IMR-90 (cell line): ENCODE data around the gene NOL4L. TPM values are rescaled to one million over a fixed set of nuclear protein-coding genes. Genes with fewer than 3 reads are reported as not detected.

Experiments used
- ATAC-seq: fragments of 200-7000 bp; cut with Tn5 transposase; 2 replicates; pipeline ENCODE4 v1.9.1; 2020; ENCODE audit warnings: low read depth, mild to moderate bottlenecking, moderate library complexity
- BruUV-seq: library from RNA; stranded (reverse); fragments of 400-500 nt; replicated peaks from 2 replicates; lab custom pipeline; 2021; lab: Mats Ljungman, UMichigan
- CTCF ChIA-PET: fragments of 300-600 bp; formaldehyde crosslinking; extraction: SDS; loops from one replicate; lab custom pipeline; 2021; ENCODE audit warnings: antibody characterized with exemption; lab: Yijun Ruan, JAX
- POLR2A ChIA-PET: fragments of 300-600 bp; sonication (Branson Sonifier 250); formaldehyde crosslinking; loops from one replicate; lab custom pipeline; 2022; ENCODE audit warnings: antibody characterized with exemption; ENCODE audit not compliant: unreplicated experiment; lab: Charles Lee
- DNase-seq: peaks from one replicate; pipeline ENCODE4 v3.0.0; 2013
- H2AFZ ChIP-seq: replicated peaks from 2 replicates; pipeline ENCODE3; 2013; ENCODE audit warnings: low read length, mild to moderate bottlenecking; ENCODE audit not compliant: poor library complexity
- H2AK5ac ChIP-seq: 2 replicates; pipeline ENCODE4 v1.6.1; 2013; ENCODE audit warnings: low read depth, low read length, inconsistent platforms
- H2AK9ac ChIP-seq: replicated peaks from 2 replicates; pipeline ENCODE3; 2013; ENCODE audit warnings: mild to moderate bottlenecking, low read depth, low read length, moderate library complexity; ENCODE audit not compliant: poor library complexity
- H2BK120ac ChIP-seq: 2 replicates; pipeline ENCODE4 v1.6.1; 2013; ENCODE audit warnings: low read depth, low read length, inconsistent platforms
- H2BK15ac ChIP-seq: 3 replicates; pipeline ENCODE4 v1.6.1; 2013; ENCODE audit warnings: low read depth, low read length, inconsistent platforms
- H2BK20ac ChIP-seq: 2 replicates; pipeline ENCODE4 v1.6.1; 2013; ENCODE audit warnings: low read depth, mild to moderate bottlenecking, inconsistent platforms, low read length, moderate library complexity
- H2BK5ac ChIP-seq: 2 replicates; pipeline ENCODE4 v1.6.1; 2013; ENCODE audit warnings: mild to moderate bottlenecking, low read depth, low read length, inconsistent platforms; ENCODE audit not compliant: poor library complexity, severe bottlenecking
- H3K14ac ChIP-seq: replicated peaks from 2 replicates; pipeline ENCODE4 v1.6.1; 2013; ENCODE audit warnings: low read depth, low read length, inconsistent platforms
- H3K18ac ChIP-seq: 2 replicates; pipeline ENCODE4 v1.6.1; 2013; ENCODE audit warnings: low read depth, low read length, control low read depth
- H3K23ac ChIP-seq: 2 replicates; pipeline ENCODE4 v1.6.1; 2013; ENCODE audit warnings: low read depth, low read length, inconsistent platforms
- H3K27ac ChIP-seq: 2 replicates; pipeline ENCODE4 v1.5.1; 2013; ENCODE audit warnings: mild to moderate bottlenecking, control low read depth, low read length; ENCODE audit not compliant: insufficient read depth
- H3K27me3 ChIP-seq: 2 replicates; pipeline ENCODE4 v1.6.1; 2013; ENCODE audit warnings: low read length; ENCODE audit not compliant: control insufficient read depth, insufficient read depth
- H3K36me3 ChIP-seq: 2 replicates; pipeline ENCODE4 v1.6.1; 2013; ENCODE audit warnings: low read length, mixed read lengths; ENCODE audit not compliant: control insufficient read depth, insufficient read depth
- H3K4ac ChIP-seq: 2 replicates; pipeline ENCODE4 v1.6.1; 2013; ENCODE audit warnings: low read depth, low read length, inconsistent platforms
- H3K4me1 ChIP-seq: 2 replicates; pipeline ENCODE4 v1.6.1; 2013; ENCODE audit warnings: low read length, mixed read lengths; ENCODE audit not compliant: control insufficient read depth, insufficient read depth
- H3K4me2 ChIP-seq: 2 replicates; pipeline ENCODE4 v1.6.1; 2013; ENCODE audit warnings: low read depth, mild to moderate bottlenecking, control low read depth, low read length, moderate library complexity
- H3K4me3 ChIP-seq: 2 replicates; pipeline ENCODE4 v1.5.1; 2013; ENCODE audit warnings: low read depth, mild to moderate bottlenecking, control low read depth, low read length, moderate library complexity; ENCODE audit not compliant: insufficient read depth
- H3K56ac ChIP-seq: 2 replicates; pipeline ENCODE4 v1.6.1; 2013; ENCODE audit warnings: low read length, inconsistent platforms; ENCODE audit not compliant: insufficient read depth; ENCODE audit errors: extremely low read depth
- H3K79me1 ChIP-seq, 2 experiments: 2 replicates each; pipeline ENCODE4 v1.6.1; 2013; ENCODE audit warnings: low read length in 2 of 2, inconsistent platforms in 1 of 2, low read depth in 1 of 2
- H3K9ac ChIP-seq: 2 replicates; pipeline ENCODE4 v1.6.1; 2013; ENCODE audit warnings: low read depth, low read length, control low read depth
- H3K9me1 ChIP-seq: 2 replicates; pipeline ENCODE4 v1.6.1; 2013; ENCODE audit warnings: low read length, inconsistent platforms; ENCODE audit not compliant: insufficient read depth
- H3K9me3 ChIP-seq: 2 replicates; pipeline ENCODE4 v1.6.1; 2013; ENCODE audit warnings: low read length; ENCODE audit not compliant: control insufficient read depth, insufficient read depth
- H4K20me1 ChIP-seq: 2 replicates; pipeline ENCODE4 v1.6.1; 2013; ENCODE audit warnings: low read length, inconsistent platforms; ENCODE audit not compliant: insufficient read depth
- H4K5ac ChIP-seq: 2 replicates; pipeline ENCODE4 v1.6.1; 2013; ENCODE audit warnings: mild to moderate bottlenecking, low read depth, low read length, control low read depth
- H4K8ac ChIP-seq, 2 experiments: 2 replicates each; pipeline ENCODE4 v1.6.1; 2013; ENCODE audit warnings: low read depth in 2 of 2, low read length in 2 of 2, control low read depth in 1 of 2, inconsistent platforms in 1 of 2
- H4K91ac ChIP-seq: 2 replicates; pipeline ENCODE4 v1.6.1; 2013; ENCODE audit warnings: low read depth, low read length, inconsistent platforms; ENCODE audit not compliant: insufficient read depth
- CEBPB ChIP-seq: IDR thresholded peaks from 2 replicates; pipeline ENCODE4 v1.6.1; 2012; ENCODE audit warnings: low read depth, low read length, improper control_type of control experiment
- WGBS, 2 experiments: methylation state at CpG; one replicate each; pipeline versions ENCODE4 v1.1.5 to v1.1.7; 2013; ENCODE audit warnings: missing lambda C conversion rate in 2 of 2; ENCODE audit not compliant: insufficient read length in 1 of 2; ENCODE audit errors: extremely low coverage in 2 of 2; 5-methylcytosine and 5-hydroxymethylcytosine counted together
- dilution Hi-C: fragments of 300-500 bp; cut with HindIII; formaldehyde crosslinking; loops from one replicate; pipeline ENCODE4 v1.14.3; 2018; ENCODE audit warnings: low sequenced_read_pairs; ENCODE audit not compliant: unreplicated experiment
- in situ Hi-C: fragments of 300-500 bp; cut with MboI; formaldehyde crosslinking; loops from 3 replicates; pipeline ENCODE4 v1.14.3; 2019; ENCODE audit warnings: low sequenced_read_pairs, inconsistent platforms, mixed read lengths
- intact Hi-C: fragments of 100-400 bp; cut with micrococcal nuclease; formaldehyde crosslinking; loops from 2 replicates; pipeline ENCODE4 v1.10.0; 2022
- polyA plus RNA-seq, 3 experiments: library from polyadenylated mRNA; depleted of rRNA; stranded (reverse); fragments of >200 nt; gene quantifications; 2 replicates each; pipeline ENCODE4 v1.2.3, GENCODE V29; 2012; ENCODE audit warnings: low replicate concordance in 1 of 3
- total RNA-seq: library from RNA; depleted of rRNA; stranded (reverse); fragments of >200 nt; gene quantifications from 2 replicates; pipeline ENCODE4 v1.2.3, GENCODE V29; 2012

The NOL4L gene
- total and polyA plus RNA-seq, 2 of the 4 experiments (the other 2 are of a cell fraction), result 4.7 to 13.3 TPM

- ATAC-seq (no peak), DNase-seq (no peak)
- Histone ChIP-seq H4K20me1 (no peaks in the 10 kb centered on the region; the same call in 1 of the 2 replicates), H3K9ac (no peak overlapping the region), H3K23ac (no peak overlapping the region), H3K27me3 (peaks cover 66% of the 10 kb centered on the region), H2BK120ac (no peak overlapping the region), H4K91ac (no peak overlapping the region), H3K4ac (no peak overlapping the region), H2AK9ac (no peak overlapping the region), H2AFZ (no peak overlapping the region), H2BK20ac (no peak overlapping the region), H3K9me1 (no peaks in the 10 kb centered on the region), H3K27ac (no peak overlapping the region), H2BK5ac (no peak overlapping the region), H3K14ac (no peak overlapping the region), H3K56ac (no peak overlapping the region), H3K4me3 (no peak overlapping the region), H3K36me3 (no peaks in the 10 kb centered on the region), H4K8ac (no peak overlapping the region), H3K4me1 (no peaks in the 10 kb centered on the region), H2AK5ac (no peak overlapping the region), H3K79me1 (no peaks in the 10 kb centered on the region), H2BK15ac (no peak overlapping the region), H3K18ac (no peak overlapping the region), H4K5ac (no peak overlapping the region), H3K4me2 (no peak overlapping the region), H3K9me3 (no peaks in the 10 kb centered on the region)
- in situ Hi-C loops (no loop called here), dilution Hi-C loops (no loop called here), intact Hi-C loops (no loop called here)
- no TSS peak for BruUV-seq
- TF ChIP-seq CEBPB, result no peak
- WGBS, 2 experiments, result 84% methylated on average over 8 of the region's 8 CpGs; no CpG with 5 or more reads in 1 of the 2 experiments
- CTCF ChIA-PET, result no interaction called here
- POLR2A ChIA-PET, result no interaction called here
These were observed 22.2 kb upstream of the NOL4L start for GRCh38 chr20:32607324-32607723.
